Neural crest cell (in vitro differentiated cells): Measurements from ENCODE around the gene CD36. TPM values are rescaled to one million over a fixed set of nuclear protein-coding genes. Genes with fewer than 3 reads are reported as not detected.

Experiments used
- DNase-seq: peaks from one replicate; pipeline ENCODE4 v3.0.0; 2021; ENCODE audit warnings: low read depth, mixed read lengths, low spot score
- H3K27ac Mint-ChIP-seq: one replicate; pipeline ENCODE4 v1.8.0; 2021; ENCODE audit warnings: mild to moderate bottlenecking, mixed read lengths; ENCODE audit not compliant: unreplicated experiment
- H3K27me3 Mint-ChIP-seq: 2 replicates; pipeline ENCODE4 v1.8.0; 2021; ENCODE audit warnings: low read depth, mild to moderate bottlenecking, mixed read lengths
- H3K36me3 Mint-ChIP-seq: 2 replicates; pipeline ENCODE4 v1.8.0; 2021; ENCODE audit warnings: low read depth, mild to moderate bottlenecking, mixed read lengths
- H3K4me1 Mint-ChIP-seq: 2 replicates; pipeline ENCODE4 v1.8.0; 2021; ENCODE audit warnings: mixed read lengths
- H3K4me3 Mint-ChIP-seq: one replicate; pipeline ENCODE4 v1.8.0; 2021; ENCODE audit warnings: mild to moderate bottlenecking, mixed read lengths
- H3K9me3 Mint-ChIP-seq: 2 replicates; pipeline ENCODE4 v1.8.0; 2021; ENCODE audit warnings: mixed read lengths
- CTCF ChIP-seq: fragments of 200-600 bp; sonication (generic); conservative IDR thresholded peaks from 2 replicates; pipeline ENCODE4 v1.5.0; 2021; ENCODE audit warnings: antibody characterized with exemption, mild to moderate bottlenecking
- total RNA-seq: library from RNA; stranded (reverse); gene quantifications from 2 replicates; pipeline ENCODE4 v1.2.1, GENCODE V29; 2021

Gene CD36
- total RNA-seq, 1 donor from 2014 or later = 0.40 TPM

DNA sequence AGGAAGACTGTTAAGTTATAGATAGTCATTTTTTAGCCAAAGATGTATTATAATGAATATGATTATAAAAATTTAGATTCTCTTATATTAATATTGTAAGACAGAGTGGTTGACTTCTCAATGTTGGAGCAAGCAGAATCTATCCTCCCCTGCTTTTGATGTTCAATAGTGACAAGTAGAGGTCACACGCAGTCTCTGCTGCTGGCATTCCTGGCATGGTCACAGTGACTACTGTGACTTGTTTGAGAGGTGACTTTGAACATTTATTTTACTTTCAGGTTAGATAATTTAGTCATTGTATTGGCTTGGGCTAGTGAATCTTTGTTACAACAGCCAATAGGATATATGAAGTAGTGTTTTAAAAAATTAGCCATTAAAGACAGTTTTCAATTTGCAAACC, 13.7 kb upstream of the CD36 start:
- no peak for TF ChIP-seq CTCF
- Mint-ChIP-seq H3K27ac (no peak overlapping the region), H3K4me3 (no peak overlapping the region), H3K27me3 (no peaks in the 10 kb centered on the region), H3K36me3 (peaks cover 2% of the 10 kb centered on the region), H3K9me3 (peaks cover 8% of the 10 kb centered on the region), H3K4me1 (peaks cover 10% of the 10 kb centered on the region)
- no peak for DNase-seq

- no peak for DNase-seq
- Mint-ChIP-seq H3K27ac (no peak overlapping the region), H3K36me3 (no peaks in the 10 kb centered on the region), H3K4me3 (no peak overlapping the region), H3K27me3 (no peaks in the 10 kb centered on the region), H3K4me1 (peaks cover 4% of the 10 kb centered on the region), H3K9me3 (no peaks in the 10 kb centered on the region)
- TF ChIP-seq CTCF = no peak
These were observed 9.4 kb upstream of the CD36 start for GRCh38 chr7:80629023-80629422.

DNA sequence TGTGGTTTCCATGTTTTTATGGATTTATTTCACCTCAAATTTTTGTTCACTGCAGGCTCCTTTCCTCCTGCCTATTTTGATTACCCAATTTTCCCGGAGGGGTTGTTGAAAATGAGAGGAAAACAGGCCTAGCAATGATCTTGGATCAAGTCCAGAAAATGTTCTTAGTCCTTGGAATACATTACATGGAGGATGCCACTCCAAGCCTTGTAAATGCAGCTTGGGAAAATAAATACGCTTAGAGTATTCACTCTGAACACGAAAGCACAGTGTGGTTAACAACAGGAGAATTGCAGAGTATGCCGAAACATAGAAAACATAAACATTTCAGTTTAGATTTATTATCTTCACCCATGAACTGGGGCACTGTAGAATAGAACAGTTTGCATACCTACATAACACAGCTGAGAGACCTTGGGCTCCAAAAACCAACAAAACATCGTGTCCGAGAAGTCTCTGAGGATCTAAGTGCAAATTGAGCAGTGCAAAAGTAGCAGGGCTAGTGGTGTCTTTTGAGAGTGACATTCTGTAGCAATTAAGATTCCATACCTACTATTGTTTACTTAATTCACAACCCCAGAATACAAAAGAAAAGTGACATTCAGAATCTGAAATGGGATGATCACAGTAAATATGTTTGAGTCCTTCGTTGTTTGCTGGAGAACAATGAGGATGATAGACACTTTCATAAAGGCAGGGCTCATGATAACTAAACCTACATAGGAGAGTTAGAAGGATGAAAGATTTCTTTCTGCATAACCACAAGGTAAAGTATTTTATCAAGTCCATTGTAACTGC, 7.6 kb upstream of the CD36 start:
- no peak overlapping the region for H3K27ac Mint-ChIP-seq

GRCh38 chr7:80631421-80631820, 7.0 kb upstream of the CD36 start:
- DNase-seq = no peak
- no peak for TF ChIP-seq CTCF
- Mint-ChIP-seq H3K4me3 (no peak overlapping the region), H3K27ac (peak overlapping the region; percentile 24), H3K36me3 (no peaks in the 10 kb centered on the region), H3K4me1 (peaks cover 3% of the 10 kb centered on the region), H3K9me3 (no peaks in the 10 kb centered on the region), H3K27me3 (no peaks in the 10 kb centered on the region)

More for the DNA sequence above, 7.6 kb upstream of the CD36 start:
- Mint-ChIP-seq H3K4me1 (peaks cover 1% of the 10 kb centered on the region), H3K4me3 (no peak overlapping the region), H3K36me3 (no peaks in the 10 kb centered on the region), H3K27me3 (no peaks in the 10 kb centered on the region), H3K9me3 (no peaks in the 10 kb centered on the region)
- TF ChIP-seq CTCF = no peak
- DNase-seq = no peak

DNA sequence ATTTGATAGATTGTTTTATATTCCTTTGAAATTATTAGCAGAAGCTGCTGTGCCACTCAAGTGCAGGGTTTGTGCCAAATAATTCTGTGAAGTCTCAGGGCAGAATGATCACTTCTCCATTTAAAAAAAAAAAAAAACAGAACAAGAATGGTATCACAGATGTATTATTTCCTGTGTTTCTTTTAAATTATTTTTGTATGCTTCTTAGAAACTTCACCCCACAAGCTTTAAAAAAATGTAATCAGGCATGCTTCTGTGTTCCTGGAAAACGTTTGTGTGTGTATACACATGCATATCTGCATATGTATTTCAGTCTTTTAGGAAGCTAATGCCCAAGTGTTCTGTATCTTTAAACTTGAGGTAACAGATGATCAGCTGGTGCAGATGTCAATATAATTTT, 6.3 kb upstream of the CD36 start:
- H3K36me3 Mint-ChIP-seq = no peaks in the 10 kb centered on the region
- H3K27ac Mint-ChIP-seq = no peak overlapping the region
- no peak for DNase-seq
- H3K4me1 Mint-ChIP-seq = peaks cover 7% of the 10 kb centered on the region
- no peaks in the 10 kb centered on the region for H3K27me3 Mint-ChIP-seq
- H3K4me3 Mint-ChIP-seq = no peak overlapping the region
- H3K9me3 Mint-ChIP-seq = no peaks in the 10 kb centered on the region
- TF ChIP-seq CTCF = no peak
